MM.1S (cell line): ENCODE data around the gene GNAS-AS1.

Source experiments
- CTCF ChIP-seq: fragments of 300-600 bp; sonication (generic); IDR thresholded peaks from 2 replicates; pipeline ENCODE4 v1.5.1; 2016; ENCODE audit warnings: antibody characterized with exemption, low read length, mixed read lengths
- EZH2 ChIP-seq: fragments of 300-600 bp; sonication (generic); optimal IDR thresholded peaks from 2 replicates; pipeline ENCODE3; 2017; ENCODE audit warnings: low read depth, mild to moderate bottlenecking, antibody characterized with exemption, low read length, mixed read lengths
- EZH2phosphoT487 ChIP-seq: fragments of 300-600 bp; sonication (generic); IDR thresholded peaks from 2 replicates; pipeline ENCODE4 v1.6.1; 2018; ENCODE audit warnings: antibody characterized with exemption, low read length

- TF ChIP-seq CTCF (no peak), EZH2 (no peak), EZH2phosphoT487 (no peak)
Measured at GRCh38 chr20:58877050-58877975, 26.6 kb upstream of the GNAS-AS1 start.
